SK-N-SH (cell line): ENCODE results near the gene N4BP2L2. TPM values are rescaled to one million over a fixed set of nuclear protein-coding genes. Genes with fewer than 3 reads are reported as not detected.

ENCODE experiments used
- CTCF ChIA-PET: fragments of 300-600, 350-600 bp; formaldehyde crosslinking; extraction: SDS; loops from one replicate; lab custom pipeline; 2021; lab: Yijun Ruan, JAX
- POLR2A ChIA-PET: fragments of 350-600 bp; sonication (Branson Sonifier 250); formaldehyde crosslinking; extraction: SDS; loops from one replicate; lab custom pipeline; 2020; ENCODE audit warnings: antibody characterized with exemption, inconsistent platforms; lab: Yijun Ruan, JAX
- DNase-seq: peaks from one replicate; pipeline ENCODE4 v3.0.0; 2012
- H2AFZ ChIP-seq: fragments of 200-600 bp; sonication (generic); 2 replicates; pipeline ENCODE4 v1.8.1; 2016; ENCODE audit warnings: antibody characterized with exemption, mild to moderate bottlenecking, low read depth
- H3F3A ChIP-seq: fragments of 200-600 bp; sonication (generic); replicated peaks from 2 replicates; pipeline ENCODE3; 2016; ENCODE audit warnings: antibody characterized with exemption, mild to moderate bottlenecking; ENCODE audit not compliant: insufficient read depth
- H3K27ac ChIP-seq, 2 experiments: fragments of 200-500 bp in 1 of 2; fragments of 200-600 bp in 1 of 2; sonication (Bioruptor generic) in 1 of 2; sonication (generic), shearing (Covaris generic) in 1 of 2; 2 replicates each; pipeline versions ENCODE4 v1.5.1 to v1.6.1; 2014 to 2016; ENCODE audit warnings: low read depth in 2 of 2, inconsistent platforms in 1 of 2, low read length in 1 of 2, mild to moderate bottlenecking in 1 of 2, mixed read lengths in 1 of 2
- H3K27me3 ChIP-seq: fragments of 200-600 bp; sonication (generic), shearing (Covaris generic); 2 replicates; pipeline ENCODE4 v1.6.1; 2016; ENCODE audit warnings: mixed run types; ENCODE audit not compliant: insufficient read depth
- H3K36me3 ChIP-seq, 2 experiments: fragments of 200-500 bp in 1 of 2; fragments of 200-600 bp in 1 of 2; sonication (Bioruptor generic) in 1 of 2; sonication (generic) in 1 of 2; replicated peaks in 1 of 2; 2 replicates each; pipeline versions ENCODE3 to v1.5.1; 2014 to 2016; ENCODE audit warnings: low read length in 1 of 2, mild to moderate bottlenecking in 1 of 2; ENCODE audit not compliant: insufficient read depth in 2 of 2, control insufficient read depth in 1 of 2
- H3K4me1 ChIP-seq, 2 experiments: fragments of 200-500 bp in 1 of 2; fragments of 200-600 bp in 1 of 2; sonication (Bioruptor generic) in 1 of 2; sonication (generic), shearing (Covaris generic) in 1 of 2; 2 replicates each; pipeline versions ENCODE4 v1.5.1 to v1.6.1; 2014 to 2016; ENCODE audit warnings: low read depth in 1 of 2, low read length in 1 of 2, mixed run types in 1 of 2; ENCODE audit not compliant: insufficient read depth in 2 of 2, control insufficient read depth in 1 of 2
- H3K4me2 ChIP-seq: fragments of 200-600 bp; sonication (generic), shearing (Covaris generic); 2 replicates; pipeline ENCODE4 v1.6.1; 2017; ENCODE audit warnings: mixed run types
- H3K4me3 ChIP-seq, 2 experiments: fragments of 200-500 bp in 1 of 2; fragments of 200-600 bp in 1 of 2; sonication (Bioruptor generic) in 1 of 2; sonication (generic), shearing (Covaris generic) in 1 of 2; 2 replicates each; pipeline versions ENCODE4 v1.5.1 to v1.8.1; 2014 to 2016; ENCODE audit warnings: low read depth in 2 of 2, inconsistent platforms in 1 of 2, low read length in 1 of 2, mild to moderate bottlenecking in 1 of 2, mixed read lengths in 1 of 2, moderate library complexity in 1 of 2
- H3K79me2 ChIP-seq: fragments of 200-600 bp; sonication (generic); 2 replicates; pipeline ENCODE4 v1.8.1; 2017; ENCODE audit warnings: mild to moderate bottlenecking; ENCODE audit not compliant: insufficient read depth
- H3K9ac ChIP-seq: fragments of 200-600 bp; sonication (generic); 2 replicates; pipeline ENCODE4 v1.6.1; 2017; ENCODE audit warnings: mixed run types
- H3K9me2 ChIP-seq: fragments of 200-600 bp; sonication (generic); 2 replicates; pipeline ENCODE4 v1.6.1; 2017; ENCODE audit warnings: mixed run types
- H3K9me3 ChIP-seq: fragments of 200-600 bp; sonication (generic); 2 replicates; pipeline ENCODE4 v1.6.1; 2017; ENCODE audit warnings: mixed run types, mild to moderate bottlenecking, moderate library complexity
- H4K20me1 ChIP-seq: fragments of 200-600 bp; sonication (generic); 2 replicates; pipeline ENCODE4 v1.6.1; 2017; ENCODE audit warnings: mild to moderate bottlenecking, mixed run types; ENCODE audit not compliant: insufficient read depth
- CHD2 ChIP-seq: fragments of 150-350 bp; IDR thresholded peaks from 2 replicates; pipeline ENCODE4 v1.6.1; 2018; ENCODE audit warnings: low read length; ENCODE audit not compliant: partially characterized antibody
- FOXJ3 ChIP-seq: sonication (generic); formaldehyde crosslinking; IDR thresholded peaks from 2 replicates; pipeline ENCODE4 v1.5.1; 2020; ENCODE audit warnings: mild to moderate bottlenecking, missing genetic modification reagents
- MXI1 ChIP-seq: IDR thresholded peaks from 2 replicates; pipeline ENCODE4 v1.6.1; 2012; ENCODE audit warnings: mild to moderate bottlenecking, low read depth, low read length, improper control_type of control experiment
- NRF1 ChIP-seq: IDR thresholded peaks from 2 replicates; pipeline ENCODE4 v1.6.1; 2012; ENCODE audit warnings: low read depth, mild to moderate bottlenecking, low read length
- POLR2AphosphoS5 ChIP-seq: IDR thresholded peaks from 2 replicates; pipeline ENCODE4 v1.6.1; 2012; ENCODE audit warnings: low read depth, low read length
- SIN3A ChIP-seq: IDR thresholded peaks from 2 replicates; pipeline ENCODE4 v1.6.1; 2012; ENCODE audit warnings: low read depth, mild to moderate bottlenecking, low read length, moderate library complexity, borderline replicate concordance
- TCF12 ChIP-seq: IDR thresholded peaks from 2 replicates; pipeline ENCODE4 v1.4.0; 2012
- YY1 ChIP-seq: IDR thresholded peaks from 2 replicates; pipeline ENCODE4 v1.4.0; 2012; ENCODE audit warnings: low read depth, mild to moderate bottlenecking
- WGBS: methylation state at CpG from one replicate; pipeline ENCODE4 v1.1.6; 2017; ENCODE audit warnings: low lambda C conversion rate; 5-methylcytosine and 5-hydroxymethylcytosine counted together
- polyA plus RNA-seq, 3 experiments: library from polyadenylated mRNA; depleted of rRNA; stranded (reverse); fragments of >200 nt; gene quantifications; 2 replicates each; pipeline ENCODE4 v1.2.3, GENCODE V29; 2012
- TF ChIP-seq, protein P1 (sequence below): fragments of 150-350 bp; IDR thresholded peaks from 2 replicates; pipeline ENCODE4 v1.6.1; 2017; ENCODE audit warnings: antibody characterized with exemption, low read length, low read depth, borderline replicate concordance
- TF ChIP-seq, protein P2 (sequence below): IDR thresholded peaks from 2 replicates; pipeline ENCODE4 v1.4.0; 2012; ENCODE audit warnings: low read depth, borderline replicate concordance

N4BP2L2 gene
- polyA plus RNA-seq, 1 of the 3 experiments (the other 2 are of a cell fraction) = 16.0 TPM

DNA sequence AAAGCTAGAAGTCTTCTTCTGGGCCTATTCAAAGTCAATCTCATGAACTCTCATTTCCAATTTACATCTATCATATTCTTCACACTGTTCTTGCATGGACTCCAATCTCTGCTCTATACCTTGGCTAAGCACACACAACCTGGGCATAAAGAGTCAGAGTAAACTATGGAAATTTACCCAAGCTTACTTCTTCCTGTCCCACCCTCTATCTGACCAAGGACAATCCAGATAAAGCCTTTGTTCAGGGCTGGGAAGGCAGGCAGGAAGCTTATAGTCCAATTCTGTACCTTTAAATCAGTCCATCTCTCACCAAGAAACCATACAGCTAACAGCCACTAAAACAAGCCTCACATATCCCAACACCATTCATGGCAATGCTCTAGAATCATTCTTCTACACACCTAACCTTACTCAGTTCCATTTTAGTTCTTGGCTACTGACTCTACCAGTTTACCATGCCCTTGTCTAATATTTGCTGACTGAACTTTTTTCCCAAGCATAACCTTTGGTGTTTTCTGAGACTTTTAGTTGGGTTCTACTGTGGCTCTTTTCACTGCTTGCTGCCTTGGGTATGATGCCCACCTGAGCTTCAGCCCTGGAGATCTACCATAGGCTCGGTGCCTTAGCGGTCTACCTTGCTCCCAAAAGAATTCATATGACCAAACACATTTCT lies 38.9 kb downstream of the N4BP2L2 start:
- TF ChIP-seq, protein P1, sequence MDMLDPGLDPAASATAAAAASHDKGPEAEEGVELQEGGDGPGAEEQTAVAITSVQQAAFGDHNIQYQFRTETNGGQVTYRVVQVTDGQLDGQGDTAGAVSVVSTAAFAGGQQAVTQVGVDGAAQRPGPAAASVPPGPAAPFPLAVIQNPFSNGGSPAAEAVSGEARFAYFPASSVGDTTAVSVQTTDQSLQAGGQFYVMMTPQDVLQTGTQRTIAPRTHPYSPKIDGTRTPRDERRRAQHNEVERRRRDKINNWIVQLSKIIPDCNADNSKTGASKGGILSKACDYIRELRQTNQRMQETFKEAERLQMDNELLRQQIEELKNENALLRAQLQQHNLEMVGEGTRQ = no peak
- TF ChIP-seq YY1 = no peak
- no peak for TF ChIP-seq TCF12
- Histone ChIP-seq H2AFZ (no peak overlapping the region), H3K9ac (no peak overlapping the region), H3K4me1 (no peaks in the 10 kb centered on the region; a peak in 1 of 4 replicates), H3K27me3 (no peaks in the 10 kb centered on the region), H3K4me3 (no peak overlapping the region), H3K4me2 (no peak overlapping the region), H3K79me2 (no peaks in the 10 kb centered on the region), H3K36me3 (peaks cover 0 to 5% of the 10 kb centered on the region in 2 experiments), H3K9me2 (no peaks in the 10 kb centered on the region), H3F3A (no peaks in the 10 kb centered on the region), H4K20me1 (no peaks in the 10 kb centered on the region), H3K27ac (no peak overlapping the region), H3K9me3 (no peaks in the 10 kb centered on the region)
- DNase-seq = no peak
- ChIA-PET POLR2A (no interaction called here), CTCF (no interaction called here)
- 100% methylated on average over 2 of the region's 2 CpGs for WGBS

DNA sequence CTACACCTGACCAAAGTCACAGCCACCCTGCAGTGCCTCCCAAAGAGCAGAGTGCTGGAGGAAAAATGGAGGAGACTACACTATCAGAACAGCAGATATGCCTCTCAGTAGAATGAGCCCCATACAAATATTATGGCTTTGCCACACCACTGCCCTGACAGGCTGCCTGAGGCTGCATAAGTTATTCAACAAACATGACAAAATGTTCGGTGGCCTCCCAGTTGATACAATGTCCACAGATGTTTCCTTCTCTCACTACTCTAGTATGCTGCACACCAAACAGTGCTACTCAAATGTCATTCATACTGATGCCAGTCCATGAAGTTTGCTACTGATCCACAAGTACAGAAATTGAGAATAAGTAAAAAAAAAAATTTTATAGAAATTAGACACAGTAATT lies 41.0 kb downstream of the N4BP2L2 start:
- TF ChIP-seq YY1 (no peak), CHD2 (no peak), NRF1 (no peak), MXI1 (no peak), FOXJ3 (CRISPR knock-in tag) (no peak), SIN3A (no peak), POLR2AphosphoS5 (no peak)
- TF ChIP-seq, protein P2, sequence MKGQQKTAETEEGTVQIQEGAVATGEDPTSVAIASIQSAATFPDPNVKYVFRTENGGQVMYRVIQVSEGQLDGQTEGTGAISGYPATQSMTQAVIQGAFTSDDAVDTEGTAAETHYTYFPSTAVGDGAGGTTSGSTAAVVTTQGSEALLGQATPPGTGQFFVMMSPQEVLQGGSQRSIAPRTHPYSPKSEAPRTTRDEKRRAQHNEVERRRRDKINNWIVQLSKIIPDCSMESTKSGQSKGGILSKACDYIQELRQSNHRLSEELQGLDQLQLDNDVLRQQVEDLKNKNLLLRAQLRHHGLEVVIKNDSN = no peak
- TF ChIP-seq, all 33 proteins: peak for 0
- ChIA-PET CTCF (interaction anchor here (1.3 kb wide), 1 partner anchor 12 kb away, joined by 3 read pairs; no protein-coding TSS in a partner anchor), POLR2A (no interaction called here)
- H3K9ac ChIP-seq = no peak overlapping the region
- no peak overlapping the region for H3K4me3 ChIP-seq
- no peaks in the 10 kb centered on the region for H3K79me2 ChIP-seq
- no peaks in the 10 kb centered on the region for H3K9me2 ChIP-seq
- H3K36me3 ChIP-seq = peaks cover 0 to 5% of the 10 kb centered on the region in 2 experiments
- H3K9me3 ChIP-seq = no peaks in the 10 kb centered on the region
- DNase-seq = no peak
- no peaks in the 10 kb centered on the region for H4K20me1 ChIP-seq
- no peak overlapping the region for H3K4me2 ChIP-seq
- no peaks in the 10 kb centered on the region; a peak in 1 of 4 replicates for H3K4me1 ChIP-seq
- H3K27ac ChIP-seq = no peak overlapping the region
- no peak overlapping the region for H2AFZ ChIP-seq
- no peaks in the 10 kb centered on the region for H3F3A ChIP-seq
- 100% methylated on average over 1 of the region's 1 CpG for WGBS
- H3K27me3 ChIP-seq = no peaks in the 10 kb centered on the region
